Endothelial cell of umbilical vein (primary cell): ENCODE measurements around the gene EML4. TPM values are rescaled to one million over a fixed set of nuclear protein-coding genes. Genes with fewer than 3 reads are reported as not detected.
"Not testable (repeated sequence)": the region's sequence is repeated elsewhere in the genome, so short reads cannot be mapped to it uniquely, and the experiment has no call there.

Experiments used
- BruUV-seq: library from RNA; stranded (reverse); fragments of 400-500 nt; replicated peaks from 2 replicates; lab custom pipeline; 2021; lab: Mats Ljungman, UMichigan
- CTCF ChIA-PET: fragments of 300-600, 350-600 bp; sonication (Branson Sonifier 250); formaldehyde crosslinking; loops from one replicate; lab custom pipeline; 2021; ENCODE audit warnings: antibody characterized with exemption, inconsistent platforms; lab: Charles Lee
- POLR2A ChIA-PET: fragments of 300-600, 350-600 bp; sonication (Branson Sonifier 250); formaldehyde crosslinking; loops from one replicate; lab custom pipeline; 2021; ENCODE audit warnings: antibody characterized with exemption, inconsistent platforms; lab: Charles Lee
- DNase-seq: peaks from one replicate; pipeline ENCODE4 v3.0.0-alpha.2; 2011; ENCODE audit warnings: low read depth, low spot score
- FAIRE-seq: peaks from 2 replicates; lab custom pipeline; 2011; peaks lifted over from hg19 to GRCh38; lab: Jason Lieb, UNC
- H2AFZ ChIP-seq: 2 replicates; pipeline ENCODE4 v1.6.0; 2012; ENCODE audit warnings: low read depth, low read length, control low read depth, inconsistent platforms
- H3K27ac ChIP-seq: 2 replicates; pipeline ENCODE4 v1.5.1; 2011; ENCODE audit warnings: low read depth, mild to moderate bottlenecking, control low read depth, low read length, moderate library complexity; ENCODE audit not compliant: insufficient read depth
- H3K27me3 ChIP-seq, 2 experiments: 2 replicates each; pipeline versions ENCODE4 v1.6.0 to v1.6.1; 2011; ENCODE audit warnings: low read length in 2 of 2, mixed read lengths in 1 of 2; ENCODE audit not compliant: control insufficient read depth in 2 of 2, insufficient read depth in 2 of 2
- H3K36me3 ChIP-seq, 2 experiments: 2 replicates in 1 of 2; 3 replicates in 1 of 2; pipeline ENCODE4 v1.5.1; 2011; ENCODE audit warnings: low read length in 2 of 2, mild to moderate bottlenecking in 1 of 2, moderate library complexity in 1 of 2; ENCODE audit not compliant: control insufficient read depth in 2 of 2, insufficient read depth in 2 of 2; ENCODE audit errors: extremely low read depth in 1 of 2
- H3K4me1 ChIP-seq: 3 replicates; pipeline ENCODE4 v1.5.1; 2011; ENCODE audit warnings: mild to moderate bottlenecking, low read length; ENCODE audit not compliant: control insufficient read depth, insufficient read depth; ENCODE audit errors: extremely low read depth
- H3K4me2 ChIP-seq: 2 replicates; pipeline ENCODE4 v1.6.1; 2011; ENCODE audit warnings: low read length, control low read depth, mixed read lengths; ENCODE audit not compliant: insufficient read depth
- H3K4me3 ChIP-seq, 3 experiments: fragments of 200-600 bp in 1 of 3; sonication (generic), shearing (Covaris generic) in 1 of 3; replicated peaks in 1 of 3; 2 replicates each; pipeline ENCODE4 v1.5.1; 2011 to 2016; ENCODE audit warnings: control low read depth in 3 of 3, low read length in 3 of 3, mild to moderate bottlenecking in 2 of 3, inconsistent platforms in 1 of 3, low read depth in 1 of 3, moderate library complexity in 1 of 3; ENCODE audit not compliant: insufficient read depth in 1 of 3
- H3K79me2 ChIP-seq: 2 replicates; pipeline ENCODE4 v1.6.0; 2012; ENCODE audit warnings: low read length, inconsistent platforms; ENCODE audit not compliant: control insufficient read depth, insufficient read depth
- H3K9ac ChIP-seq: replicated peaks from 2 replicates; pipeline ENCODE3; 2011; ENCODE audit warnings: low read length, control low read depth; ENCODE audit not compliant: insufficient read depth; ENCODE audit errors: extremely low read depth
- H3K9me1 ChIP-seq: replicated peaks from 3 replicates; pipeline ENCODE4 v1.6.0; 2011; ENCODE audit warnings: mild to moderate bottlenecking, low read length; ENCODE audit not compliant: control insufficient read depth, insufficient read depth; ENCODE audit errors: extremely low read depth
- H3K9me3 ChIP-seq: replicated peaks from 2 replicates; pipeline ENCODE4 v1.5.1; 2012; ENCODE audit warnings: low read length, inconsistent platforms; ENCODE audit not compliant: control insufficient read depth, insufficient read depth
- H4K20me1 ChIP-seq: replicated peaks from 2 replicates; pipeline ENCODE3; 2011; ENCODE audit warnings: mild to moderate bottlenecking, low read length; ENCODE audit not compliant: control insufficient read depth, insufficient read depth; ENCODE audit errors: extremely low read depth
- CTCF ChIP-seq, 2 donors: IDR thresholded peaks; 1 replicate in 1 of 2; 2 replicates in 1 of 2; pipeline ENCODE4 v1.5.1; 2011; ENCODE audit warnings: low read length in 2 of 2, mild to moderate bottlenecking in 2 of 2, moderate library complexity in 2 of 2, control low read depth in 1 of 2, inconsistent platforms in 1 of 2, low read depth in 1 of 2; ENCODE audit not compliant: insufficient read depth in 1 of 2; ENCODE audit errors: extremely low read depth in 1 of 2
- EZH2 ChIP-seq: IDR thresholded peaks from 2 replicates; pipeline ENCODE4 v1.6.1; 2012; ENCODE audit warnings: borderline replicate concordance, low read depth, mild to moderate bottlenecking, moderate library complexity, low read length, inconsistent platforms; ENCODE audit not compliant: severe bottlenecking
- FOS ChIP-seq: IDR thresholded peaks from 2 replicates; pipeline ENCODE4 v1.6.1; 2011; ENCODE audit warnings: mild to moderate bottlenecking, low read length, moderate library complexity, borderline replicate concordance; ENCODE audit not compliant: insufficient read depth
- GATA2 ChIP-seq: IDR thresholded peaks from 2 replicates; pipeline ENCODE4 v1.7.0; 2011; ENCODE audit warnings: low read depth, mild to moderate bottlenecking, moderate library complexity, mixed read lengths, low read length; ENCODE audit not compliant: insufficient read length, insufficient read depth
- JUN ChIP-seq: IDR thresholded peaks from 2 replicates; pipeline ENCODE4 v1.6.1; 2011; ENCODE audit warnings: borderline replicate concordance, low read depth; ENCODE audit not compliant: insufficient read length, insufficient read depth
- MAX ChIP-seq: IDR thresholded peaks from 2 replicates; pipeline ENCODE4 v1.6.1; 2011; ENCODE audit not compliant: insufficient read depth, insufficient read length
- MYC ChIP-seq: IDR thresholded peaks from one replicate; pipeline ENCODE4 v1.6.1; 2011; ENCODE audit warnings: mild to moderate bottlenecking, low read depth, low read length
- POLR2A ChIP-seq: IDR thresholded peaks from 2 replicates; pipeline ENCODE4 v1.6.1; 2012; ENCODE audit warnings: low read depth, mild to moderate bottlenecking, control low read depth, low read length
- POLR2AphosphoS5 ChIP-seq: IDR thresholded peaks from 2 replicates; pipeline ENCODE4 v1.6.1; 2012; ENCODE audit warnings: low read depth, mild to moderate bottlenecking, control low read depth, low read length, moderate library complexity; ENCODE audit not compliant: insufficient read depth
- dilution Hi-C: fragments of 300-500 bp; cut with MboI; formaldehyde crosslinking; loops from one replicate; pipeline ENCODE4 v1.15.0; 2019; ENCODE audit warnings: low sequenced_read_pairs; ENCODE audit not compliant: extremely low pct_ligation_motif_present
- intact Hi-C: fragments of 100-400 bp; cut with micrococcal nuclease; formaldehyde crosslinking; loops from one replicate; pipeline ENCODE4 v1.10.0; 2022
- polyA plus RNA-seq, 4 experiments: library from polyadenylated mRNA; depleted of rRNA in 3 of 4; stranded (reverse) in 3 of 4; unstranded in 1 of 4; fragments of >200 nt; gene quantifications; 2 replicates each; pipeline versions ENCODE4 v1.2.1 to v1.2.3, GENCODE V29; 2011 to 2012; ENCODE audit warnings: missing spikeins in 1 of 4
- total RNA-seq: library from RNA; stranded (reverse); gene quantifications from 2 replicates; pipeline ENCODE4 v1.2.3, GENCODE V29; 2021

EML4 gene
- total and polyA plus RNA-seq, 2 donors (not counting 3 experiments of a cell fraction or from before 2014, with no cell fraction given): 13.3 to 32.0 TPM

GRCh38 chr2:42172566-42172965, 3.4 kb downstream of the EML4 start:
- Histone ChIP-seq H3K27me3 (no peaks in the 10 kb centered on the region), H2AFZ (no peak overlapping the region), H3K4me1 (peaks cover 7% of the 10 kb centered on the region), H3K9me1 (no peaks in the 10 kb centered on the region), H3K79me2 (peaks cover 25% of the 10 kb centered on the region), H3K4me3 (no peak overlapping the region), H3K36me3 (no peaks in the 10 kb centered on the region), H3K9ac (no peak overlapping the region), H3K27ac (no peak overlapping the region), H4K20me1 (no peaks in the 10 kb centered on the region), H3K9me3 (no peaks in the 10 kb centered on the region), H3K4me2 (no peak overlapping the region)
- BruUV-seq: no TSS peak
- DNase-seq (no peak), FAIRE-seq (no peak)
- dilution Hi-C loops: no loop called here
- CTCF ChIA-PET: interaction anchor here (1.1 to 2.5 kb wide), 2 partner anchors 18 to 156 kb away, joined by 3 to 9 read pairs; no protein-coding TSS in a partner anchor
- POLR2A ChIA-PET: no interaction called here
- intact Hi-C loops: no loop called here
- TF ChIP-seq GATA2 (no peak), FOS (no peak), POLR2AphosphoS5 (no peak), JUN (no peak), CTCF (IDR thresholded peaks at IDR 0.05; ENCODE audit: extremely low read depth in 1 of 2, insufficient read depth in 1 of 2, low read depth in 1 of 2, low read length in 2 of 2) (no peak), MAX (no peak), MYC (no peak), POLR2A (no peak), EZH2 (no peak)

GRCh38 chr2:42173467-42173866, 4.3 kb downstream of the EML4 start:
- intact Hi-C loops, POLR2A ChIA-PET, DNase-seq, BruUV-seq, H2AFZ ChIP-seq, H3K9me1 ChIP-seq, dilution Hi-C loops, H4K20me1 ChIP-seq, H3K4me1 ChIP-seq, H3K9me3 ChIP-seq, H3K36me3 ChIP-seq, H3K27me3 ChIP-seq, H3K4me3 ChIP-seq, FAIRE-seq, H3K27ac ChIP-seq, H3K9ac ChIP-seq, H3K4me2 ChIP-seq: not testable (repeated sequence)
- H3K79me2 ChIP-seq: peaks cover 30% of the 10 kb centered on the region
- CTCF ChIA-PET: interaction anchor here (0.8 to 1.3 kb wide), 3 partner anchors 13 to 155 kb away, joined by 3 read pairs; no protein-coding TSS in a partner anchor
